GM21423 (cell line): ENCODE results near the gene UMOD.
"Not testable (repeated sequence)": the region's sequence is repeated elsewhere in the genome, so short reads cannot be mapped to it uniquely, and the experiment has no call there.

ENCODE experiments used
- ATAC-seq: cut with Tn5 transposase; IDR thresholded peaks from one replicate; pipeline ENCODE4 v1.9.1; 2021; ENCODE audit warnings: mild to moderate bottlenecking, moderate library complexity; ENCODE audit not compliant: unreplicated experiment

The UMOD gene

GRCh38 chr16:20322696-20323095, 29.8 kb downstream of the UMOD start:
- no peak for ATAC-seq

- ATAC-seq = no peak
Measured at GRCh38 chr16:20321671-20322070, 30.8 kb downstream of the UMOD start.

- ATAC-seq = not testable (repeated sequence)
Measured at GRCh38 chr16:20321051-20321450, 31.5 kb downstream of the UMOD start.

GRCh38 chr16:20320592-20320991, 31.9 kb downstream of the UMOD start:
- ATAC-seq = no peak

- no peak for ATAC-seq
Measured at GRCh38 chr16:20320178-20320577, 32.3 kb downstream of the UMOD start.

- ATAC-seq = no peak
Measured at GRCh38 chr16:20319406-20319805, 33.1 kb downstream of the UMOD start.

GRCh38 chr16:20318437-20318836, 34.1 kb downstream of the UMOD start:
- no peak for ATAC-seq

- ATAC-seq = no peak
Measured at GRCh38 chr16:20318006-20318405, 34.5 kb downstream of the UMOD start.

- ATAC-seq = no peak
Measured at GRCh38 chr16:20317117-20317516, 35.4 kb downstream of the UMOD start.

- ATAC-seq = no peak
Measured at GRCh38 chr16:20316715-20317114, 35.8 kb downstream of the UMOD start.

GRCh38 chr16:20315764-20316163, 36.8 kb downstream of the UMOD start:
- no peak for ATAC-seq

- no peak for ATAC-seq
Measured at GRCh38 chr16:20314575-20314974, 37.9 kb downstream of the UMOD start.

- ATAC-seq = no peak
Measured at GRCh38 chr16:20313741-20314140, 38.8 kb downstream of the UMOD start.

GRCh38 chr16:20312536-20313095, 39.9 kb downstream of the UMOD start:
- not testable (repeated sequence) for ATAC-seq

GRCh38 chr16:20311548-20311947, 41.0 kb downstream of the UMOD start:
- ATAC-seq = no peak

- no peak for ATAC-seq
Measured at GRCh38 chr16:20310421-20311395, 41.8 kb downstream of the UMOD start.

GRCh38 chr16:20309786-20310185, 42.7 kb downstream of the UMOD start:
- ATAC-seq = no peak

- ATAC-seq = no peak
Measured at GRCh38 chr16:20308801-20309590, 43.5 kb downstream of the UMOD start.

- no peak for ATAC-seq
Measured at GRCh38 chr16:20308266-20308665, 44.2 kb downstream of the UMOD start.

GRCh38 chr16:20307791-20308190, 44.7 kb downstream of the UMOD start:
- ATAC-seq = no peak

- ATAC-seq = no peak
Measured at GRCh38 chr16:20307240-20307671, 45.3 kb downstream of the UMOD start.
